GM12865 (cell line): Measurements from ENCODE around the gene SLC16A7.

ENCODE experiments used
- DNase-seq: peaks from one replicate; pipeline ENCODE4 v3.0.0; 2010; ENCODE audit warnings: low read depth
- H3K4me3 ChIP-seq: 2 replicates; pipeline ENCODE4 v1.5.1; 2011; ENCODE audit warnings: mild to moderate bottlenecking, low read depth, low read length, control low read depth
- TF ChIP-seq, protein P1 (sequence below): IDR thresholded peaks from 2 replicates; pipeline ENCODE4 v1.5.1; 2011; ENCODE audit warnings: low read length, control low read depth, low read depth, inconsistent platforms; ENCODE audit not compliant: insufficient read depth; ENCODE audit errors: missing control alignments

The SLC16A7 gene

DNA sequence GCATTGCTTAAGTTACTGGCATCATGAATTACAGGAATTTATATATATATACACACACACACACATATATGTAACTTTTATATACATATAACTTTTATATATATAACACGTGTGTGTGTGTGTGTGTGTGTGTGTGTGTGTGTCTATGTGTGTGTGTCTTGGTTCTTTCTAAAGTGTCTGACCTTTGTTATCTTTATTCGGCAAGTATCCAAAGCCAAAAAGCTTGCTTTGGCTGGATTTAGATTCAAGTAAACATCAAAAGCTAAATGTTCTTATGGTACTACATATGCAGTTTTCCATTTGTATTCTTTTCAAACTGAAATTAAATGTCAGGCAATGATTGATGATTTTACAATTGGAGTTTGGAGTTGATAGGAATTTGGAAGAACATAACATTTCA, 69.9 kb downstream of the SLC16A7 start:
- DNase-seq, result no peak
- H3K4me3 ChIP-seq, result no peak overlapping the region
- TF ChIP-seq, protein P1, sequence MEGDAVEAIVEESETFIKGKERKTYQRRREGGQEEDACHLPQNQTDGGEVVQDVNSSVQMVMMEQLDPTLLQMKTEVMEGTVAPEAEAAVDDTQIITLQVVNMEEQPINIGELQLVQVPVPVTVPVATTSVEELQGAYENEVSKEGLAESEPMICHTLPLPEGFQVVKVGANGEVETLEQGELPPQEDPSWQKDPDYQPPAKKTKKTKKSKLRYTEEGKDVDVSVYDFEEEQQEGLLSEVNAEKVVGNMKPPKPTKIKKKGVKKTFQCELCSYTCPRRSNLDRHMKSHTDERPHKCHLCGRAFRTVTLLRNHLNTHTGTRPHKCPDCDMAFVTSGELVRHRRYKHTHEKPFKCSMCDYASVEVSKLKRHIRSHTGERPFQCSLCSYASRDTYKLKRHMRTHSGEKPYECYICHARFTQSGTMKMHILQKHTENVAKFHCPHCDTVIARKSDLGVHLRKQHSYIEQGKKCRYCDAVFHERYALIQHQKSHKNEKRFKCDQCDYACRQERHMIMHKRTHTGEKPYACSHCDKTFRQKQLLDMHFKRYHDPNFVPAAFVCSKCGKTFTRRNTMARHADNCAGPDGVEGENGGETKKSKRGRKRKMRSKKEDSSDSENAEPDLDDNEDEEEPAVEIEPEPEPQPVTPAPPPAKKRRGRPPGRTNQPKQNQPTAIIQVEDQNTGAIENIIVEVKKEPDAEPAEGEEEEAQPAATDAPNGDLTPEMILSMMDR, result no peak

DNA sequence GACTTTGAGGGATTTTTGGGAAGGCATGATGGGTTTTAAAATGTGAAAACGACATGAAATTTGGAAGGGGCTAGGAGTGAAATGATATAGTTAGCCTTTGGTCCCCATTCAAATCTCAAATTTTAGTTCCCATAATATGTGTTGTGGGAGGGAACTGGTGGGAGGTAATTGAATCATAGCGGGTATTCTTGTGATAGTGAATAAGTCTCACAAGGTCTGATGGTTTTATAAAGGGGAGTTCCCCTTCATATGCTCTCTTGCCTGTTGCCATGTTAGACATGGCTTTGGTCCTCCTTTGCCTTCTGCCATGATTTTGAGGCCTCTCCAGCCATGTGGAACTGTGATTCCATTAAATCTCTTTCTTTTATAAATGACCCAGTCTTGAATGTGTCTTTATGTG, 72.8 kb downstream of the SLC16A7 start:
- DNase-seq, result no peak
- H3K4me3 ChIP-seq, result no peak overlapping the region
- TF ChIP-seq, protein P1, result no peak

DNA sequence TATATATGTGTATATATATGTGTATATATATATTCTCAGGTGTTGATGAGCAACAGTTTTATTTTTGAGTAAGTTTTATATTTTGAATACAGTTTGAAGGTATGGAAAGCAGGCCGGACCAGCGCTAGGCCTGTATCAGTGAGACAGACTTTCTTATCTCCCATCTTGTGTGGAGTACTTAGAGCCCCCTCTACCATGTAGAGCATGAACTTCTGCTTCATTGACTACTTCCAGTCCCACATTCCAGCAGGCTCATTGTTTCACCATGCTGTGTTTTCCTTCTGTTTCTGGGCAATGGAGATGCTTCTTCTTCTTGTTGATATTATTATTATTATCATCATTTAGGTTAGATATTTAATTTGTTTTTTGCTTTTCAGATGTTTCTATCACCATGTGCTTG, 76.4 kb downstream of the SLC16A7 start:
- no peak for DNase-seq
- TF ChIP-seq, protein P1, result no peak
- H3K4me3 ChIP-seq, result no peak overlapping the region

DNA sequence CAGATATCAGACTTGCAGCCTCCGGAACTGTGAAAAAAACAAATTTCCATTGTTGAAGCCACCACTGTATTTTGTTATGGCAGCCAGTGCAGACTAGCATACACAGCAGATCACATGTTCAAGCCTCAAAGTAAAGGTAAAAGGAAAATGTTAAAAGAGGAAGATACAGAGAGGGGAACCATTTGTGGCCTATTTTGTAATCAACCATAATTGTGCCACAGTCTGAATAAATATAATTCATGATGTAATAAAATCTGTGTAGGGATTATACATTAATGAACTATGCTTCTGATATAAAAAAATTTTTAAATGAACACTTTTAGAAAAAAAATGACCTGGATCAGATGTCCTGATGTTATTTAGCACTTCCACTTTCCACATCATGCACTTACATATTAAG, 79.6 kb downstream of the SLC16A7 start:
- DNase-seq, result no peak
- TF ChIP-seq, protein P1, result no peak

DNA sequence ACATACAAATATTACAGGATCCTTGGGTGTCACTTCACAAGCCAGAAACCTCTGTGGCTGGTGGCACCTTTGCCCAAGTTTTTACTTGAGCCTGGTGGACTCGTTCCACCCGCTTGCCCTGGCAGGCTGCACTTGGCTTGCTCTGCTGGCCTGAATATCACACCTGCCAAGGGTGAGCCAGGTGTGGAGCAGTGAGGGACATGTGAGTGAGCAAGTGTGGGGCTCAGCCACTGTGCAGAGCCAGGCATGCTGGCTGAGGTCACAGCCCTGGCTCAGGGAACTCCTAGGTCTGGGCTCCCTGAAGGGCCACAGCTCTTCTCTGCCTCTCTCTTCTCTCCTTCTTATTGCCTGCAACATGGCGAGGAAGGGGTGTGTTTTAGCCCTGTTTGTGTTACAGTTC, 82.0 kb downstream of the SLC16A7 start:
- H3K4me3 ChIP-seq, result no peak overlapping the region
- no peak for DNase-seq
- TF ChIP-seq, protein P1, result no peak

More for the DNA sequence above, 79.6 kb downstream of the SLC16A7 start:
- H3K4me3 ChIP-seq, result no peak overlapping the region

DNA sequence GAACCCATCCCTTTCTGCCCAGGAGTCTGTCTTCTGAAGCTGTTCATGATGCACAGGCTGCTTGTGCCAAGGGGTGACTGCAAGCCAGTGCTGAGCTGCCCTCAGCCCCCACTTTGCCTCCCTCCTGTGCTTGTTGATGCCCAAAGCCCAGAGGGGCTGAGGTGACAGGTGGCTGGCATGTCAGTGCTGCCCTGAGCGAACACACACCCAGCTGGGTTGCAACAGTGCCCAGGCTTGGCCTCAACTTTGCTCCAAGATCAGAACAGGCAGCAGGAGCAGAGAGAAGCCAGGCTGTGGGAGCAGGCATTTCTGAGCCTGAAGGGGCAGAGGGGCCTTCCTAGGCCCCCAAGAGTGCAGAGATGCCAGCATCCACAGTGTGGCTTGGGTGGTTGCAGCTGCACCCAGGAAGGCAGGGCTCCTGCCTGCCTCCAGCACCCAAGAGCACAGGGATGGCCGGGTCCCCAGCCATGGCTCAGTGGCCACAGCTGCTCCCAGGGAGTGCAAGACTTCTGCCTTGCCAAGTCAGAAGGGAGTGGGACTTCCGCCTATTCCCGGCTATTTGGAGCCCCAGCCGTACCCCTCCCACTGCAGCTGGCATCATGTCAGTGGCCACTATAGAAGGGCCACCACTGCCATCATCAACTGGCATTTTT, 83.1 kb downstream of the SLC16A7 start:
- H3K4me3 ChIP-seq, result no peak overlapping the region
- DNase-seq, result no peak
- TF ChIP-seq, protein P1, result no peak

DNA sequence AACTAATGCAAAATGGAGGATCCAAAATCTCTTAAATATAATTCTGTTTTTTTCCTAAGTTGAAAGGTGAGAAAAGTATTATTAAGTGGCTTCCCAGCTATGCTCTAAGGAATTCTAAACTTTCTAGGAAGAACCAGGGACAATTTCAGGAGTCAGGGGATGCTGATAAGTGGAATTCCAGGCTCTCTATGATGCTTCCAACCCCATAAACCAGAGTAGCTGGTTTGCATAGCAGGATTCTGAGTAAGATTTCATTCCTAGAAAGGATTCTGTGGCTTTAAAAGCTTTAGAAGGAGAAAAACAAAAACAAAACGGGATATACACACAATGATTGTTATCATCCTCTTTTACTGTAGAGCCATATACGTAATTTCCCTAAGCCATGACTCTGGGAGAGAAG, 93.9 kb downstream of the SLC16A7 start:
- no peak for DNase-seq
- TF ChIP-seq, protein P1, result no peak
- no peak overlapping the region for H3K4me3 ChIP-seq
